Karpas-422 (cell line): ENCODE data around the gene PHLPP1. TPM values are rescaled to one million over a fixed set of nuclear protein-coding genes. Genes with fewer than 3 reads are reported as not detected.

Experiments
- DNase-seq: peaks from one replicate; pipeline ENCODE4 v3.0.0-alpha.2; 2015
- H2AFZ ChIP-seq: fragments of 200-600 bp; sonication (generic); 2 replicates; pipeline ENCODE4 v1.6.1; 2014; ENCODE audit warnings: antibody characterized with exemption, low read length, mixed read lengths
- H3K27ac ChIP-seq: fragments of 200-600 bp; sonication (generic); 2 replicates; pipeline ENCODE4 v1.5.1; 2014; ENCODE audit warnings: mild to moderate bottlenecking, low read length, moderate library complexity
- H3K27me3 ChIP-seq: fragments of 200-600 bp; sonication (generic); 2 replicates; pipeline ENCODE4 v1.6.1; 2014; ENCODE audit warnings: low read length, mixed read lengths
- H3K36me3 ChIP-seq: fragments of 200-600 bp; sonication (generic); 2 replicates; pipeline ENCODE4 v1.6.1; 2014; ENCODE audit warnings: low read length, mixed read lengths; ENCODE audit not compliant: insufficient read depth
- H3K4me1 ChIP-seq: fragments of 200-600 bp; sonication (generic); 2 replicates; pipeline ENCODE4 v1.6.1; 2014; ENCODE audit warnings: mild to moderate bottlenecking, low read length, mixed read lengths
- H3K4me2 ChIP-seq: fragments of 200-600 bp; sonication (generic); 2 replicates; pipeline ENCODE4 v1.6.1; 2014; ENCODE audit warnings: low read length, low read depth, mild to moderate bottlenecking; ENCODE audit not compliant: poor library complexity, severe bottlenecking
- H3K4me3 ChIP-seq: fragments of 200-600 bp; sonication (generic); 2 replicates; pipeline ENCODE4 v1.5.1; 2014; ENCODE audit warnings: mild to moderate bottlenecking, antibody characterized with exemption, low read length, mixed read lengths
- H3K79me2 ChIP-seq: fragments of 200-600 bp; sonication (generic); 2 replicates; pipeline ENCODE4 v1.6.1; 2014; ENCODE audit warnings: mild to moderate bottlenecking, low read length, mixed read lengths
- H3K9ac ChIP-seq: fragments of 200-600 bp; sonication (generic); 2 replicates; pipeline ENCODE4 v1.6.0; 2014; ENCODE audit warnings: low read length
- H3K9me2 ChIP-seq: fragments of 200-600 bp; sonication (generic), shearing (Covaris generic); replicated peaks from 2 replicates; pipeline ENCODE4 v1.6.0; 2014; ENCODE audit warnings: mild to moderate bottlenecking, low read length, moderate library complexity; ENCODE audit not compliant: insufficient read depth
- H3K9me3 ChIP-seq: fragments of 300-700, 200-600 bp; sonication (generic); 2 replicates; pipeline ENCODE4 v1.6.1; 2014; ENCODE audit warnings: low read length, mixed read lengths
- H4K20me1 ChIP-seq: fragments of 200-600 bp; sonication (generic); 2 replicates; pipeline ENCODE4 v1.6.1; 2014; ENCODE audit warnings: mild to moderate bottlenecking, antibody characterized with exemption, low read length, low read depth; ENCODE audit not compliant: insufficient read depth
- total RNA-seq: library from RNA; depleted of rRNA; stranded (reverse); fragments of >200 nt; shearing (Covaris generic); gene quantifications from 2 replicates; pipeline ENCODE4 v1.2.3, GENCODE V29; 2014; ENCODE audit warnings: low replicate concordance

The PHLPP1 gene
- total RNA-seq, 1 experiment from 2014 or later = 6.3 TPM

DNA sequence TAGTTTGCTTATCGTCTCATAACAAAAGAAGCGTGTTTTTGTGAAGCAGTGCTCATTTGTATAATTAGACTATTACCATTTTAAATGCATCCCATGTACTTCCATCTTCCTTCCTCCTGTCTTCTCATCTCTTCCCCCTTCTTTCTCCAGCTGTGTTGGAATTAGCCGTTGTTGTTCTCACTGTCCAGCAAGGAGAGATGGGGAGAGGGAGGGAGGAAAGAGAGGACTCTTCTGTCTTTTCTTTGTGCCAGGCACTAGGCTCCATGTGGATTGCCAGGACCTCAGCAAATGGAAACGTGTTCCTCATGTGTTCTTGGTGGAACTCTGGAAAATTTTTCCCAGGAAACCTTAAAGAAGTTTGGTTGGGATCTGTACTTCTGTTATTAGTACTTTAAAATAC lies 131.7 kb downstream of the PHLPP1 start:
- no peaks in the 10 kb centered on the region for H3K4me1 ChIP-seq
- H3K9ac ChIP-seq = no peak overlapping the region
- no peaks in the 10 kb centered on the region for H4K20me1 ChIP-seq
- no peak overlapping the region for H3K4me2 ChIP-seq
- H3K9me2 ChIP-seq = no peaks in the 10 kb centered on the region
- DNase-seq = no peak
- H3K9me3 ChIP-seq = no peaks in the 10 kb centered on the region
- no peak overlapping the region for H2AFZ ChIP-seq
- no peaks in the 10 kb centered on the region for H3K79me2 ChIP-seq
- no peak overlapping the region for H3K27ac ChIP-seq
- no peaks in the 10 kb centered on the region for H3K36me3 ChIP-seq
- no peaks in the 10 kb centered on the region for H3K27me3 ChIP-seq
- H3K4me3 ChIP-seq = no peak overlapping the region

DNA sequence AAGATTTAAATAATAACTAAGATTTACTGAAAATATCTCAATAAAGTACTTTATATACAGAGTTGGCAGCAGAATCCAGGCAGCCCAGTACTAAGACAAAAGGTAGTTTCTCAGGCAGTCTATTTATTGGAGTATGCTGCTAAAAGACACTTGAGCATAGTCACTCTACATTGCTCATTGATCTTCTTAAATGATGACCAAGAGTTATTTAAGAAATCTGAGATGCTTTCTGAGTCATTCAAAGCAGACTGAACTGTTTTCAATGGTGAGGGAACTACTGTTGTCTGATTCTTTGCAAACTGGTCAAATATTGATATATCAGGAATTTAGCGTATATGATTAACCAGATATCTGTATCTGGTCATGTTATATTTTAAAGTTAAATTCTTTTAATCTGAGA lies 133.6 kb downstream of the PHLPP1 start:
- H3K4me2 ChIP-seq = no peak overlapping the region
- DNase-seq = no peak
- H2AFZ ChIP-seq = no peak overlapping the region
- H3K4me3 ChIP-seq = no peak overlapping the region
- H3K9me2 ChIP-seq = no peaks in the 10 kb centered on the region
- no peak overlapping the region for H3K9ac ChIP-seq
- H3K79me2 ChIP-seq = no peaks in the 10 kb centered on the region
- H3K9me3 ChIP-seq = no peaks in the 10 kb centered on the region
- H3K36me3 ChIP-seq = no peaks in the 10 kb centered on the region
- no peak overlapping the region for H3K27ac ChIP-seq
- H4K20me1 ChIP-seq = no peaks in the 10 kb centered on the region
- H3K4me1 ChIP-seq = peaks cover 3% of the 10 kb centered on the region
- no peaks in the 10 kb centered on the region for H3K27me3 ChIP-seq

DNA sequence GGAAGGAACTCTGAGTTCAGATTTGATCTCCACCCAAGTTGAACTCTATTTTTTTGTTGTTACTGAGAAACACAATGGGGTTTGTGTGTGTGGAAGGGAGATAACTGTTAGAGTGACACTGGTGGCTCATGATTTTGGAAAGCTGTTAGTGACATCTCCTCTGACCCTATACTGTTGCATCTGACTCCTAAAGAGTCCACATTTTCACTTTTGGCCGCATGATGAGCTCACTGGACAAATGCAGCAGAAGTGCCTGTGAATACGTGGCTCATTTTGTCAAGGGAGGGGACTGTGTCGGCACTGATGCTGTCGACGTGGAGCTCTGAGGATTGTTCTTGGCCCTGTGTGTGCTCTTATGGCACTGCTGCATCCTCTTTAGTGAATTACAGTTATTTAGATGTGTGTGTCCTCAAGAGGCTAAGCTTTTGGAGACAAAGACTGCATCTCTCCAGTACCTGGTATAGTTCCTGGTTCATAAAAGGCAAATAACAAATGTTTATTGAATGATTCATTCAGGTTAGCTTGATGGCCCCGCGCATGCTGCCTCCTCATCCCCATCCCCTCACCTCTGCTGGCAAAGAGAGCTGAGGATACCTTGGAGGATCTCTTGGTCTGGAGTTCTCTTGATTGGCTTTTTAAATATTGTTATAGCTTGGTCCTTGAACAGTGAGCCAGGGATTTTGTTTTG lies 135.4 kb downstream of the PHLPP1 start:
- H2AFZ ChIP-seq = no peak overlapping the region
- H3K27me3 ChIP-seq = no peaks in the 10 kb centered on the region
- no peaks in the 10 kb centered on the region for H3K9me3 ChIP-seq
- no peaks in the 10 kb centered on the region for H4K20me1 ChIP-seq
- H3K36me3 ChIP-seq = no peaks in the 10 kb centered on the region
- H3K27ac ChIP-seq = no peak overlapping the region
- no peak overlapping the region for H3K9ac ChIP-seq
- no peaks in the 10 kb centered on the region for H3K9me2 ChIP-seq
- no peak overlapping the region for H3K4me3 ChIP-seq
- no peaks in the 10 kb centered on the region for H3K79me2 ChIP-seq
- H3K4me2 ChIP-seq = no peak overlapping the region
- DNase-seq = no peak
- H3K4me1 ChIP-seq = peaks cover 7% of the 10 kb centered on the region

GRCh38 chr18:62852851-62853250 lies 137.5 kb downstream of the PHLPP1 start:
- no peak overlapping the region for H3K4me3 ChIP-seq
- H3K79me2 ChIP-seq = no peaks in the 10 kb centered on the region
- H3K9ac ChIP-seq = no peak overlapping the region
- H3K4me1 ChIP-seq = peaks cover 10% of the 10 kb centered on the region
- no peak overlapping the region for H3K4me2 ChIP-seq
- H3K27me3 ChIP-seq = no peaks in the 10 kb centered on the region
- H4K20me1 ChIP-seq = no peaks in the 10 kb centered on the region
- no peak overlapping the region for H2AFZ ChIP-seq
- no peak for DNase-seq
- H3K9me3 ChIP-seq = no peaks in the 10 kb centered on the region
- no peaks in the 10 kb centered on the region for H3K9me2 ChIP-seq
- no peaks in the 10 kb centered on the region for H3K36me3 ChIP-seq
- H3K27ac ChIP-seq = no peak overlapping the region

DNA sequence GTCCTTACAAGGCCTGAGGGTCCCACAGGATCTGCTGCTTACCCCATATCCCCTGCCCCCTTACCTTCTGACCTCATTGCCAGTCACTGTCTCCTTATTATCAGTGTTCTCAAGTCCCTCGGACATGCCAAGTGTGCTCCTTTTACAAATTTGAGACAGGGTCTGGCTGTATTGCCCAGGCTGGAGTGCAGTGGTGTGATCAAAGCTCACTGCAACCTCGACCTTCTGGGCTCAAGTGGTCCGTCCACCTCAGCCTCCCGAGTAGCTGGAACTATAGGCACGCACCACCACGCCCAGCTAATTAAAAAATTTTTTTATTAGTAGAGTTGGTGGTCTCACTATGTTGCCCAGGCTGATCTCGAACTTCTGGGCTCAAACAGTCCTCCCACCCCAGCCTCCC lies 141.0 kb downstream of the PHLPP1 start:
- Histone ChIP-seq H3K79me2 (no peaks in the 10 kb centered on the region), H3K4me1 (peaks cover 10% of the 10 kb centered on the region), H2AFZ (no peak overlapping the region), H3K9me2 (no peaks in the 10 kb centered on the region), H3K27me3 (no peaks in the 10 kb centered on the region), H3K9ac (no peak overlapping the region), H4K20me1 (no peaks in the 10 kb centered on the region), H3K4me3 (no peak overlapping the region), H3K27ac (no peak overlapping the region), H3K36me3 (no peaks in the 10 kb centered on the region), H3K9me3 (no peaks in the 10 kb centered on the region), H3K4me2 (no peak overlapping the region)
- no peak for DNase-seq

DNA sequence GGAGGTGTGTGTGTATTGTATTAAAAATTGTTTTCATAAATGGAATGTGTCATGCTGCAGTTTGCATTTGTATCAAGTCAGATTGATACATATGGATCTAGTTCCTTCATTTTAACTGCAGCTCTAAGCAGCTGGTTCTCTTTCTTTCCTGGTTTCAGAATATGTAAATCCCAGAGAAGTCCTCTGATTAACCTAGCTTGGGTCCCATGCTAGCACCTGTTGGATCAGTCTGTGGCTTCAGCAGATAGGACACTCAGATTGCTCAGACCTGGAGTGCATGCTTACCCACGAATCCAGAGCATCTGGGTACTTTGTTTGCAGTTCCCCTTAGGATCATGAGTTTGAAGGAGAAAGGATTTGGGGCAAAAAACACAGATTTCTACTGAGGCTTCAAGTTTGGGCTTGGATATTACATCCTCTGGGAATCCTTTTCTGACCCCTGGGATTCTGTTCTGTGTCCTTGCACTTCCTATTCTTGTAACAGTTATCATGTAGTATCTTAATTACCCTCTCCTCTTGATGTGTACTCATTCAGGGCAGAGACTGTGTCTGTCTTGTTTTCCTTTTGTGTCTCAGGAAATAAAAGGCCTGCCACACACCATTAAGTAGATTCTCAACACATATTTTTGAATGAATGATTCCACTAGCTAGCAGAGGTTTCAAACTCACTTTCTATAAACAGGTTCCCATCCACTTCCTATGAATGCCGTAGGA lies 142.1 kb downstream of the PHLPP1 start:
- DNase-seq = no peak
- H3K36me3 ChIP-seq = no peaks in the 10 kb centered on the region
- H3K9me3 ChIP-seq = no peaks in the 10 kb centered on the region
- H3K27ac ChIP-seq = no peak overlapping the region
- no peaks in the 10 kb centered on the region for H3K9me2 ChIP-seq
- H3K4me1 ChIP-seq = peaks cover 10% of the 10 kb centered on the region
- no peaks in the 10 kb centered on the region for H3K79me2 ChIP-seq
- no peak overlapping the region for H3K4me2 ChIP-seq
- H2AFZ ChIP-seq = no peak overlapping the region
- no peaks in the 10 kb centered on the region for H3K27me3 ChIP-seq
- no peak overlapping the region for H3K4me3 ChIP-seq
- H3K9ac ChIP-seq = no peak overlapping the region
- H4K20me1 ChIP-seq = no peaks in the 10 kb centered on the region

- Histone ChIP-seq H3K9ac (no peak overlapping the region), H3K9me2 (no peaks in the 10 kb centered on the region)
Observed at GRCh38 chr18:62860062-62860461, 144.7 kb downstream of the PHLPP1 start.

GRCh38 chr18:62862466-62862865 lies 147.1 kb downstream of the PHLPP1 start:
- DNase-seq = no peak
- H3K9me2 ChIP-seq = no peaks in the 10 kb centered on the region
- H3K4me3 ChIP-seq = no peak overlapping the region
- no peak overlapping the region for H2AFZ ChIP-seq
- no peaks in the 10 kb centered on the region for H3K79me2 ChIP-seq
- H3K36me3 ChIP-seq = no peaks in the 10 kb centered on the region
- no peaks in the 10 kb centered on the region for H4K20me1 ChIP-seq
- no peaks in the 10 kb centered on the region for H3K4me1 ChIP-seq
- H3K9ac ChIP-seq = no peak overlapping the region
- no peak overlapping the region for H3K4me2 ChIP-seq
- no peaks in the 10 kb centered on the region for H3K27me3 ChIP-seq
- H3K27ac ChIP-seq = no peak overlapping the region
- no peaks in the 10 kb centered on the region for H3K9me3 ChIP-seq

More at GRCh38 chr18:62860062-62860461, 144.7 kb downstream of the PHLPP1 start:
- DNase-seq = no peak
- Histone ChIP-seq H3K27ac (no peak overlapping the region), H3K9me3 (no peaks in the 10 kb centered on the region), H3K4me3 (no peak overlapping the region), H2AFZ (no peak overlapping the region), H3K4me2 (no peak overlapping the region), H3K27me3 (no peaks in the 10 kb centered on the region), H3K4me1 (peaks cover 4% of the 10 kb centered on the region; the same call in 1 of the 2 replicates), H3K79me2 (no peaks in the 10 kb centered on the region), H3K36me3 (no peaks in the 10 kb centered on the region), H4K20me1 (no peaks in the 10 kb centered on the region)
